ENCODE data around the gene PNPLA2.

PNPLA2 gene

DNA sequence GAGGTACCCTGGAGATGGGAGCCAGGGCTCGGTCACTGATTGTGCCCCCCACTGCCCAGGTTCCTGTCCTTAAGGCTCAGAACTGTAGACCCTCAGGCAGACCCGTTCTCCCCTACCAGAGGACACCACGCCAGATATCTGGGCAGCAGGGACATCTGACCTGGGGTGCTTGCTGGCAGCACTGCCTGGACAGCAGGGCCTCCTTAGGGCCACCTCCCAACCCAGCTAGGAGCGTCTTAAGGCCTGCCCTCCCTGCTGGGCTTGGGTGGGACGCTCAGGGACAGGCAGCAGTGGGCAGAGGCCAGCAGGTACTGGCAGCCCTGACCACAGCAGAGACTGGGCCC lies 20.5 kb downstream of the PNPLA2 start:
- no peak for ATAC-seq
- TF ChIP-seq TOX (CRISPR knock-in tag; IDR thresholded peaks at IDR 0.05; ENCODE audit: borderline replicate concordance) = no peak
- TF ChIP-seq, protein P1, sequence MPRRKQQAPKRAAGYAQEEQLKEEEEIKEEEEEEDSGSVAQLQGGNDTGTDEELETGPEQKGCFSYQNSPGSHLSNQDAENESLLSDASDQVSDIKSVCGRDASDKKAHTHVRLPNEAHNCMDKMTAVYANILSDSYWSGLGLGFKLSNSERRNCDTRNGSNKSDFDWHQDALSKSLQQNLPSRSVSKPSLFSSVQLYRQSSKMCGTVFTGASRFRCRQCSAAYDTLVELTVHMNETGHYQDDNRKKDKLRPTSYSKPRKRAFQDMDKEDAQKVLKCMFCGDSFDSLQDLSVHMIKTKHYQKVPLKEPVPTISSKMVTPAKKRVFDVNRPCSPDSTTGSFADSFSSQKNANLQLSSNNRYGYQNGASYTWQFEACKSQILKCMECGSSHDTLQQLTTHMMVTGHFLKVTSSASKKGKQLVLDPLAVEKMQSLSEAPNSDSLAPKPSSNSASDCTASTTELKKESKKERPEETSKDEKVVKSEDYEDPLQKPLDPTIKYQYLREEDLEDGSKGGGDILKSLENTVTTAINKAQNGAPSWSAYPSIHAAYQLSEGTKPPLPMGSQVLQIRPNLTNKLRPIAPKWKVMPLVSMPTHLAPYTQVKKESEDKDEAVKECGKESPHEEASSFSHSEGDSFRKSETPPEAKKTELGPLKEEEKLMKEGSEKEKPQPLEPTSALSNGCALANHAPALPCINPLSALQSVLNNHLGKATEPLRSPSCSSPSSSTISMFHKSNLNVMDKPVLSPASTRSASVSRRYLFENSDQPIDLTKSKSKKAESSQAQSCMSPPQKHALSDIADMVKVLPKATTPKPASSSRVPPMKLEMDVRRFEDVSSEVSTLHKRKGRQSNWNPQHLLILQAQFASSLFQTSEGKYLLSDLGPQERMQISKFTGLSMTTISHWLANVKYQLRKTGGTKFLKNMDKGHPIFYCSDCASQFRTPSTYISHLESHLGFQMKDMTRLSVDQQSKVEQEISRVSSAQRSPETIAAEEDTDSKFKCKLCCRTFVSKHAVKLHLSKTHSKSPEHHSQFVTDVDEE (CRISPR knock-in tag; IDR thresholded peaks at IDR 0.05) = no peak
- no peak for TF ChIP-seq ESRRG (CRISPR knock-in tag; IDR thresholded peaks at IDR 0.05)
- TF ChIP-seq ZNF70 (CRISPR knock-in tag; IDR thresholded peaks at IDR 0.05) = no peak
- TF ChIP-seq, protein P2, sequence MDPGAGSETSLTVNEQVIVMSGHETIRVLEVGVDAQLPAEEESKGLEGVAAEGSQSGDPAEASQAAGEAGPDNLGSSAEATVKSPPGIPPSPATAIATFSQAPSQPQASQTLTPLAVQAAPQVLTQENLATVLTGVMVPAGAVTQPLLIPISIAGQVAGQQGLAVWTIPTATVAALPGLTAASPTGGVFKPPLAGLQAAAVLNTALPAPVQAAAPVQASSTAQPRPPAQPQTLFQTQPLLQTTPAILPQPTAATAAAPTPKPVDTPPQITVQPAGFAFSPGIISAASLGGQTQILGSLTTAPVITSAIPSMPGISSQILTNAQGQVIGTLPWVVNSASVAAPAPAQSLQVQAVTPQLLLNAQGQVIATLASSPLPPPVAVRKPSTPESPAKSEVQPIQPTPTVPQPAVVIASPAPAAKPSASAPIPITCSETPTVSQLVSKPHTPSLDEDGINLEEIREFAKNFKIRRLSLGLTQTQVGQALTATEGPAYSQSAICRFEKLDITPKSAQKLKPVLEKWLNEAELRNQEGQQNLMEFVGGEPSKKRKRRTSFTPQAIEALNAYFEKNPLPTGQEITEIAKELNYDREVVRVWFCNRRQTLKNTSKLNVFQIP (CRISPR knock-in tag; IDR thresholded peaks at IDR 0.05; ENCODE audit: borderline replicate concordance, low read depth) = no peak
- no peak for TF ChIP-seq ISL1 (CRISPR knock-in tag; IDR thresholded peaks at IDR 0.05)
- TF ChIP-seq, protein P3, sequence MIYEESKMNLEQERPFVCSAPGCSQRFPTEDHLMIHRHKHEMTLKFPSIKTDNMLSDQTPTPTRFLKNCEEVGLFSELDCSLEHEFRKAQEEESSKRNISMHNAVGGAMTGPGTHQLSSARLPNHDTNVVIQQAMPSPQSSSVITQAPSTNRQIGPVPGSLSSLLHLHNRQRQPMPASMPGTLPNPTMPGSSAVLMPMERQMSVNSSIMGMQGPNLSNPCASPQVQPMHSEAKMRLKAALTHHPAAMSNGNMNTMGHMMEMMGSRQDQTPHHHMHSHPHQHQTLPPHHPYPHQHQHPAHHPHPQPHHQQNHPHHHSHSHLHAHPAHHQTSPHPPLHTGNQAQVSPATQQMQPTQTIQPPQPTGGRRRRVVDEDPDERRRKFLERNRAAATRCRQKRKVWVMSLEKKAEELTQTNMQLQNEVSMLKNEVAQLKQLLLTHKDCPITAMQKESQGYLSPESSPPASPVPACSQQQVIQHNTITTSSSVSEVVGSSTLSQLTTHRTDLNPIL (CRISPR knock-in tag; IDR thresholded peaks at IDR 0.05; ENCODE audit: low read depth) = no peak
- TF ChIP-seq, protein P4, sequence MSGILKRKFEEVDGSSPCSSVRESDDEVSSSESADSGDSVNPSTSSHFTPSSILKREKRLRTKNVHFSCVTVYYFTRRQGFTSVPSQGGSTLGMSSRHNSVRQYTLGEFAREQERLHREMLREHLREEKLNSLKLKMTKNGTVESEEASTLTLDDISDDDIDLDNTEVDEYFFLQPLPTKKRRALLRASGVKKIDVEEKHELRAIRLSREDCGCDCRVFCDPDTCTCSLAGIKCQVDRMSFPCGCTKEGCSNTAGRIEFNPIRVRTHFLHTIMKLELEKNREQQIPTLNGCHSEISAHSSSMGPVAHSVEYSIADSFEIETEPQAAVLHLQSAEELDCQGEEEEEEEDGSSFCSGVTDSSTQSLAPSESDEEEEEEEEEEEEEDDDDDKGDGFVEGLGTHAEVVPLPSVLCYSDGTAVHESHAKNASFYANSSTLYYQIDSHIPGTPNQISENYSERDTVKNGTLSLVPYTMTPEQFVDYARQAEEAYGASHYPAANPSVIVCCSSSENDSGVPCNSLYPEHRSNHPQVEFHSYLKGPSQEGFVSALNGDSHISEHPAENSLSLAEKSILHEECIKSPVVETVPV (CRISPR knock-in tag; IDR thresholded peaks at IDR 0.05) = no peak
- no peak for TF ChIP-seq ZNF8 (CRISPR knock-in tag; IDR thresholded peaks at IDR 0.05)
- TF ChIP-seq, protein P5, sequence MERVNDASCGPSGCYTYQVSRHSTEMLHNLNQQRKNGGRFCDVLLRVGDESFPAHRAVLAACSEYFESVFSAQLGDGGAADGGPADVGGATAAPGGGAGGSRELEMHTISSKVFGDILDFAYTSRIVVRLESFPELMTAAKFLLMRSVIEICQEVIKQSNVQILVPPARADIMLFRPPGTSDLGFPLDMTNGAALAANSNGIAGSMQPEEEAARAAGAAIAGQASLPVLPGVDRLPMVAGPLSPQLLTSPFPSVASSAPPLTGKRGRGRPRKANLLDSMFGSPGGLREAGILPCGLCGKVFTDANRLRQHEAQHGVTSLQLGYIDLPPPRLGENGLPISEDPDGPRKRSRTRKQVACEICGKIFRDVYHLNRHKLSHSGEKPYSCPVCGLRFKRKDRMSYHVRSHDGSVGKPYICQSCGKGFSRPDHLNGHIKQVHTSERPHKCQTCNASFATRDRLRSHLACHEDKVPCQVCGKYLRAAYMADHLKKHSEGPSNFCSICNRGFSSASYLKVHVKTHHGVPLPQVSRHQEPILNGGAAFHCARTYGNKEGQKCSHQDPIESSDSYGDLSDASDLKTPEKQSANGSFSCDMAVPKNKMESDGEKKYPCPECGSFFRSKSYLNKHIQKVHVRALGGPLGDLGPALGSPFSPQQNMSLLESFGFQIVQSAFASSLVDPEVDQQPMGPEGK (CRISPR knock-in tag; IDR thresholded peaks at IDR 0.05; ENCODE audit: borderline replicate concordance) = no peak
- TF ChIP-seq ZC3H10 (CRISPR knock-in tag; IDR thresholded peaks at IDR 0.05) = no peak
- TF ChIP-seq ZNF565 (CRISPR knock-in tag; conservative IDR thresholded peaks at IDR 0.05; ENCODE audit: low read depth) = no peak
- TF ChIP-seq ARNTL (CRISPR knock-in tag; IDR thresholded peaks at IDR 0.05; ENCODE audit: borderline replicate concordance, low read depth) = no peak
- TF ChIP-seq PPARA (CRISPR knock-in tag; IDR thresholded peaks at IDR 0.05; ENCODE audit: borderline replicate concordance) = no peak
- TF ChIP-seq TCF4 (CRISPR knock-in tag; IDR thresholded peaks at IDR 0.05; ENCODE audit: borderline replicate concordance) = no peak
- no peak for TF ChIP-seq ZFP30 (CRISPR knock-in tag; IDR thresholded peaks at IDR 0.05)

DNA sequence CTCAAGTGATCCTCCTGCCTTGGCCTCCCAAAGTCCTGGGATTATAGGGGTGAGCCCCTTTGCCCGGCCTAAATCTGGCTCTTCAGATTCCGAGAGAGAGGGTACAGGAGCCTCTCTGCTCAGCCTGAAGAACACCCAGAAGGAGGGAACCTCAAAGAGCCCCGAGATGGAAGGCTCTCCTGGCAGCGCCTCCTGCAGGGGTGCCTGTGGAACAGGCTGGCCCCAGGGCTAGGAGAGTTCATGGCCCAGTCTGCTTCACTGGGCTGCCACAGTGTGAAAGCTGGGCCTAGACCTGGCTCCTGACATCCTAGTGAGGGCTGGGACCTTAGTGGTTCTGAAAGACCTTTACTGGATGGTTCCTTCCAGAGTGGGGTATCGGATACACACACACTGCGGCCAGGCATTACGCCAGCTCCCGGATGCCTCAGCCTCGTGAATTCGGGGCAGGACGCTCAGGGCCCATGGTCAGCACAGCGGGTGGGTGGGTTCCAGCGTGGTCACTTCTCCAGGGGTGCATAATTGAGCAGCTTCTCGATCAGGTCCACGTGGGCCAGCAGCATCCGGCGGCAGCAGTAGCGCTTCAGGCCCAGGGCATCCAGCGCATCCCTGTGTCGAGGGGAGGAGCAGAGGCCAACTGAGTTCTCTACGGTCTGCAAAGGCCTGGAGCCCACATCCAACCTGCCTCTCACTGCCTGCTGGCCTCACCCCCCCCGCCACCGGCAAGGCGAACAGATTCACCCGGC lies 21.3 kb downstream of the PNPLA2 start:
- ATAC-seq = no peak
- TF ChIP-seq RARB (CRISPR knock-in tag; IDR thresholded peaks at IDR 0.05) (no peak), ZNF8 (CRISPR knock-in tag; IDR thresholded peaks at IDR 0.05) (no peak), BACH2 (CRISPR knock-in tag; IDR thresholded peaks at IDR 0.05; ENCODE audit: borderline replicate concordance) (no peak), ZNF565 (CRISPR knock-in tag; conservative IDR thresholded peaks at IDR 0.05; ENCODE audit: low read depth) (no peak), SNAI2 (CRISPR knock-in tag; IDR thresholded peaks at IDR 0.05) (no peak), ARNTL (CRISPR knock-in tag; IDR thresholded peaks at IDR 0.05; ENCODE audit: borderline replicate concordance, low read depth) (no peak), TOX (CRISPR knock-in tag; IDR thresholded peaks at IDR 0.05; ENCODE audit: borderline replicate concordance) (no peak), ZNF70 (CRISPR knock-in tag; IDR thresholded peaks at IDR 0.05) (no peak), PPARA (CRISPR knock-in tag; IDR thresholded peaks at IDR 0.05; ENCODE audit: borderline replicate concordance) (no peak)
- TF ChIP-seq, protein P5 (CRISPR knock-in tag; IDR thresholded peaks at IDR 0.05; ENCODE audit: borderline replicate concordance) = no peak
- TF ChIP-seq, protein P3 (CRISPR knock-in tag; IDR thresholded peaks at IDR 0.05; ENCODE audit: low read depth) = no peak
- TF ChIP-seq, protein P1 (CRISPR knock-in tag; IDR thresholded peaks at IDR 0.05) = no peak
- TF ChIP-seq, protein P2 (CRISPR knock-in tag; IDR thresholded peaks at IDR 0.05; ENCODE audit: borderline replicate concordance, low read depth) = no peak
